DND-41 (cell line): ENCODE measurements around the gene PIEZO2.

Experiments
- ATAC-seq: fragments of 200-7000 bp; cut with Tn5 transposase; 3 replicates; pipeline ENCODE4 v1.9.1; 2021; ENCODE audit warnings: low read depth; ENCODE audit not compliant: insufficient read depth
- DNase-seq: peaks from one replicate; pipeline ENCODE4 v3.0.0-alpha.2; 2020
- H2AFZ ChIP-seq: 2 replicates; pipeline ENCODE4 v1.6.0; 2012; ENCODE audit warnings: low read depth, low read length
- H3K27ac ChIP-seq: 2 replicates; pipeline ENCODE4 v1.5.1; 2012; ENCODE audit warnings: low read length, inconsistent platforms
- H3K27me3 ChIP-seq: fragments of 200-600 bp; sonication (generic); 2 replicates; pipeline ENCODE4 v1.6.0; 2012; ENCODE audit warnings: low read length, mild to moderate bottlenecking, inconsistent platforms; ENCODE audit not compliant: insufficient read depth, poor library complexity
- H3K36me3 ChIP-seq: 2 replicates; pipeline ENCODE4 v1.5.1; 2012; ENCODE audit warnings: low read length, inconsistent platforms; ENCODE audit not compliant: insufficient read depth
- H3K4me1 ChIP-seq: 2 replicates; pipeline ENCODE4 v1.5.1; 2012; ENCODE audit warnings: mild to moderate bottlenecking, low read length; ENCODE audit not compliant: insufficient read depth
- H3K4me2 ChIP-seq: 2 replicates; pipeline ENCODE4 v1.6.0; 2012; ENCODE audit warnings: mild to moderate bottlenecking, moderate library complexity, low read length, inconsistent platforms; ENCODE audit not compliant: insufficient read depth
- H3K4me3 ChIP-seq, 2 experiments: fragments of 200-600 bp in 1 of 2; shearing (Covaris generic) in 1 of 2; 2 replicates each; pipeline ENCODE4 v1.5.1; 2012 to 2016; ENCODE audit warnings: inconsistent platforms in 2 of 2, low read length in 2 of 2, mild to moderate bottlenecking in 2 of 2, low read depth in 1 of 2, moderate library complexity in 1 of 2
- H3K79me2 ChIP-seq: 2 replicates; pipeline ENCODE4 v1.6.0; 2012; ENCODE audit warnings: low read length, inconsistent platforms; ENCODE audit not compliant: insufficient read depth
- H3K9ac ChIP-seq: 2 replicates; pipeline ENCODE4 v1.6.0; 2012; ENCODE audit warnings: low read depth, mild to moderate bottlenecking, inconsistent platforms, low read length, moderate library complexity
- H3K9me3 ChIP-seq: 2 replicates; pipeline ENCODE4 v1.5.1; 2012; ENCODE audit warnings: low read length, moderate library complexity, mild to moderate bottlenecking, inconsistent platforms; ENCODE audit not compliant: insufficient read depth, severe bottlenecking
- H4K20me1 ChIP-seq: 2 replicates; pipeline ENCODE4 v1.6.0; 2012; ENCODE audit warnings: low read length; ENCODE audit not compliant: insufficient read depth
- CTCF ChIP-seq: IDR thresholded peaks from 2 replicates; pipeline ENCODE4 v1.5.1; 2012; ENCODE audit warnings: borderline replicate concordance, low read length, moderate library complexity, mild to moderate bottlenecking; ENCODE audit not compliant: poor library complexity, severe bottlenecking; ENCODE audit errors: extremely low read depth
- EZH2 ChIP-seq: IDR thresholded peaks from 3 replicates; pipeline ENCODE4 v1.6.1; 2012; ENCODE audit warnings: borderline replicate concordance, low read depth, mild to moderate bottlenecking, moderate library complexity, low read length, inconsistent platforms; ENCODE audit not compliant: severe bottlenecking

Gene PIEZO2

GRCh38 chr18:11115276-11115675, 34.1 kb downstream of the PIEZO2 start:
- H3K36me3 ChIP-seq = no peaks in the 10 kb centered on the region
- H3K79me2 ChIP-seq = no peaks in the 10 kb centered on the region
- H3K4me1 ChIP-seq = no peaks in the 10 kb centered on the region
- ATAC-seq (no peak), DNase-seq (no peak)
- no peaks in the 10 kb centered on the region for H3K27me3 ChIP-seq
- no peak overlapping the region for H3K27ac ChIP-seq
- H3K4me2 ChIP-seq = no peak overlapping the region
- H4K20me1 ChIP-seq = no peaks in the 10 kb centered on the region
- no peak overlapping the region for H3K4me3 ChIP-seq
- no peak overlapping the region for H2AFZ ChIP-seq
- H3K9me3 ChIP-seq = no peaks in the 10 kb centered on the region
- TF ChIP-seq CTCF (no peak), EZH2 (no peak)
- H3K9ac ChIP-seq = no peak overlapping the region

GRCh38 chr18:11114653-11115052, 34.7 kb downstream of the PIEZO2 start:
- Histone ChIP-seq H3K27me3 (no peaks in the 10 kb centered on the region), H3K4me1 (no peaks in the 10 kb centered on the region), H3K79me2 (no peaks in the 10 kb centered on the region), H3K36me3 (no peaks in the 10 kb centered on the region), H2AFZ (no peak overlapping the region), H3K9ac (no peak overlapping the region), H3K9me3 (no peaks in the 10 kb centered on the region), H3K4me3 (no peak overlapping the region), H3K27ac (no peak overlapping the region), H3K4me2 (no peak overlapping the region), H4K20me1 (no peaks in the 10 kb centered on the region)
- TF ChIP-seq EZH2 (no peak), CTCF (no peak)
- no peak for ATAC-seq
- DNase-seq = no peak

- no peaks in the 10 kb centered on the region for H3K9me3 ChIP-seq
- H3K79me2 ChIP-seq = no peaks in the 10 kb centered on the region
- DNase-seq (no peak), ATAC-seq (no peak)
- no peak overlapping the region for H2AFZ ChIP-seq
- no peaks in the 10 kb centered on the region for H3K4me1 ChIP-seq
- H3K36me3 ChIP-seq = no peaks in the 10 kb centered on the region
- no peak overlapping the region for H3K4me3 ChIP-seq
- no peaks in the 10 kb centered on the region for H4K20me1 ChIP-seq
- no peak overlapping the region for H3K9ac ChIP-seq
- TF ChIP-seq EZH2 (no peak), CTCF (no peak)
- no peaks in the 10 kb centered on the region for H3K27me3 ChIP-seq
- no peak overlapping the region for H3K27ac ChIP-seq
- H3K4me2 ChIP-seq = no peak overlapping the region
These were observed 35.4 kb downstream of the PIEZO2 start for GRCh38 chr18:11113937-11114336.

- Histone ChIP-seq H3K9me3 (no peaks in the 10 kb centered on the region), H3K27ac (no peak overlapping the region)
- no peak for ATAC-seq
These were observed 36.3 kb downstream of the PIEZO2 start for GRCh38 chr18:11113046-11113548.

More at GRCh38 chr18:11113046-11113548, 36.3 kb downstream of the PIEZO2 start:
- Histone ChIP-seq H3K36me3 (no peaks in the 10 kb centered on the region), H3K4me1 (no peaks in the 10 kb centered on the region), H2AFZ (no peak overlapping the region), H3K4me3 (no peak overlapping the region), H4K20me1 (no peaks in the 10 kb centered on the region), H3K79me2 (no peaks in the 10 kb centered on the region), H3K27me3 (no peaks in the 10 kb centered on the region), H3K9ac (no peak overlapping the region), H3K4me2 (no peak overlapping the region)
- TF ChIP-seq EZH2 = no peak
- TF ChIP-seq CTCF = no peak
- DNase-seq = no peak
